NCI-H1694 (cell line): ENCODE results near the gene CAMK2B.
A peak's percentile ranks its signal among the peaks of the same experiment; 100 is the strongest.

Source experiments
- DNase-seq: peaks from one replicate; lab custom pipeline; 2025; lab: John Stamatoyannopoulos, UW

Gene CAMK2B

GRCh38 chr7:44229546-44230105, 95.8 kb downstream of the CAMK2B start:
- DNase-seq: no peak

GRCh38 chr7:44228571-44229350, 96.6 kb downstream of the CAMK2B start:
- DNase-seq: no peak

- DNase-seq: no peak
Measured at GRCh38 chr7:44227911-44228310, 97.5 kb downstream of the CAMK2B start.

- no peak for DNase-seq
Measured at GRCh38 chr7:44226396-44226753, 99.0 kb downstream of the CAMK2B start.

GRCh38 chr7:44225566-44226395, 99.6 kb downstream of the CAMK2B start:
- no peak for DNase-seq

GRCh38 chr7:44224974-44225565, 100.3 kb downstream of the CAMK2B start:
- DNase-seq: no peak

GRCh38 chr7:44224080-44224973, 101.1 kb downstream of the CAMK2B start:
- DNase-seq: no peak

- DNase-seq: peak; percentile 36
Measured at GRCh38 chr7:44223362-44224079, 101.9 kb downstream of the CAMK2B start.

- no peak for DNase-seq
Measured at GRCh38 chr7:44222776-44223261, 102.6 kb downstream of the CAMK2B start.

- DNase-seq: no peak
Measured at GRCh38 chr7:44222074-44222473, 103.3 kb downstream of the CAMK2B start.

GRCh38 chr7:44221231-44221791, 104.1 kb downstream of the CAMK2B start:
- DNase-seq: no peak

GRCh38 chr7:44220358-44221112, 104.9 kb downstream of the CAMK2B start:
- DNase-seq: no peak

- no peak for DNase-seq
Measured at GRCh38 chr7:44220046-44220357, 105.4 kb downstream of the CAMK2B start.

- DNase-seq: no peak
Measured at GRCh38 chr7:44219371-44220045, 105.9 kb downstream of the CAMK2B start.

- DNase-seq: no peak
Measured at GRCh38 chr7:44218418-44219201, 106.8 kb downstream of the CAMK2B start.

- DNase-seq: no peak
Measured at GRCh38 chr7:44217852-44218402, 107.5 kb downstream of the CAMK2B start.

- DNase-seq: no peak
Measured at GRCh38 chr7:44217223-44217714, 108.1 kb downstream of the CAMK2B start.
